NCI-H187 (cell line): Measurements from ENCODE around the gene TMEM121B.

Experiments used
- DNase-seq, 2 experiments: peaks; one replicate each; lab custom pipeline; 2025; lab: John Stamatoyannopoulos, UW

Gene TMEM121B

GRCh38 chr22:17110791-17111550 lies 10.2 kb downstream of the TMEM121B start:
- DNase-seq, result no peak

GRCh38 chr22:17109976-17110375 lies 11.2 kb downstream of the TMEM121B start:
- DNase-seq, result no peak

GRCh38 chr22:17109113-17109865 lies 11.9 kb downstream of the TMEM121B start:
- DNase-seq, result no peak

GRCh38 chr22:17108256-17109112 lies 12.7 kb downstream of the TMEM121B start:
- DNase-seq, result no peak

GRCh38 chr22:17107547-17107810 lies 13.7 kb downstream of the TMEM121B start:
- no peak for DNase-seq

- DNase-seq, result no peak
Measured at GRCh38 chr22:17106785-17107546, 14.2 kb downstream of the TMEM121B start.

- DNase-seq, result no peak
Measured at GRCh38 chr22:17106161-17106784, 14.9 kb downstream of the TMEM121B start.

GRCh38 chr22:17105143-17106129 lies 15.7 kb downstream of the TMEM121B start:
- no peak for DNase-seq

- no peak for DNase-seq
Measured at GRCh38 chr22:17104336-17104935, 16.7 kb downstream of the TMEM121B start.

- DNase-seq, result no peak
Measured at GRCh38 chr22:17103351-17103750, 17.8 kb downstream of the TMEM121B start.

GRCh38 chr22:17102297-17102667 lies 18.9 kb downstream of the TMEM121B start:
- DNase-seq, result no peak

- DNase-seq, result no peak
Measured at GRCh38 chr22:17101475-17102296, 19.5 kb downstream of the TMEM121B start.

GRCh38 chr22:17100621-17101020 lies 20.5 kb downstream of the TMEM121B start:
- DNase-seq, result no peak

- no peak for DNase-seq
Measured at GRCh38 chr22:17098379-17098819, 22.8 kb downstream of the TMEM121B start.

GRCh38 chr22:17097701-17098100 lies 23.5 kb downstream of the TMEM121B start:
- no peak for DNase-seq

GRCh38 chr22:17097062-17097461 lies 24.1 kb downstream of the TMEM121B start:
- DNase-seq, result no peak

- no peak for DNase-seq
Measured at GRCh38 chr22:17096071-17096470, 25.1 kb downstream of the TMEM121B start.

GRCh38 chr22:17095538-17095937 lies 25.6 kb downstream of the TMEM121B start:
- no peak for DNase-seq

GRCh38 chr22:17093081-17093480 lies 28.1 kb downstream of the TMEM121B start:
- no peak for DNase-seq
